Lower leg skin (tissue), 4 donors: Measurements from ENCODE around the gene FCSK. TPM values are rescaled to one million over a fixed set of nuclear protein-coding genes. Genes with fewer than 3 reads are reported as not detected.
A peak's percentile ranks its signal among the peaks of the same experiment; 100 is the strongest.
"Not testable (repeated sequence)": the region's sequence is repeated elsewhere in the genome, so short reads cannot be mapped to it uniquely, and the experiment has no call there.

Experiments
- DNase-seq, 2 donors: peaks; one replicate each; pipeline ENCODE4 v3.0.0-alpha.2; 2019; ENCODE audit warnings: low spot score in 2 of 2
- H3K4me3 ChIP-seq: fragments of 200-600 bp; sonication (generic); 2 replicates; pipeline ENCODE4 v1.5.1; 2017; ENCODE audit warnings: mild to moderate bottlenecking, low read depth; ENCODE audit not compliant: poor library complexity, severe bottlenecking
- CTCF ChIP-seq, 3 donors: fragments of 450-650 bp; IDR thresholded peaks; one replicate each; pipeline ENCODE4 v1.5.1; 2016; ENCODE audit warnings: antibody characterized with exemption in 3 of 3, mild to moderate bottlenecking in 3 of 3, moderate library complexity in 2 of 3
- POLR2A ChIP-seq, 2 donors: fragments of 450-650 bp; IDR thresholded peaks; one replicate each; pipeline ENCODE4 v1.6.1; 2016 to 2017; ENCODE audit warnings: antibody characterized with exemption in 2 of 2, mild to moderate bottlenecking in 1 of 2, moderate library complexity in 1 of 2
- WGBS, 2 donors: methylation state at CpG; one replicate each; pipeline ENCODE4 v1.1.5; 2018; 5-methylcytosine and 5-hydroxymethylcytosine counted together
- intact Hi-C: fragments of 100-400 bp; cut with DNase I; formaldehyde crosslinking; loops from one replicate; pipeline ENCODE4 v1.15.0; 2023; ENCODE audit warnings: low total_unique reads
- total RNA-seq, 4 donors: library from RNA; depleted of rRNA; stranded (reverse); fragments of >200 nt; gene quantifications; one replicate each; pipeline ENCODE4 v1.1.0, GENCODE V29; 2016

The FCSK gene
- 10 to 100 TPM; 17.9 to 31.7 (median 23.4) TPM for total RNA-seq

- H3K4me3 ChIP-seq, result peak within 1 kb of the TSS; percentile 92
- intact Hi-C loops, result no loop called here
- TF ChIP-seq CTCF (IDR thresholded peaks at IDR 0.05), result no peak
- no peak for TF ChIP-seq POLR2A (IDR thresholded peaks at IDR 0.05)
- no peak for DNase-seq
- 1% methylated on average over 36 to 40 of the region's 67 CpGs for WGBS, 2 donors
Observed at GRCh38 chr16:70454222-70455034, at the start of gene FCSK. Gene FCSK, plus strand, starts transcription at chr16:70454595. Its CDS starts 8,596 bp downstream, at chr16:70463191.

GRCh38 chr16:70406104-70406503 is 48.3 kb upstream of the FCSK start:
- H3K4me3 ChIP-seq, intact Hi-C loops, DNase-seq: not testable (repeated sequence)
- WGBS, 2 donors, result 87 to 94% methylated on average over 5 of the region's 5 CpGs

GRCh38 chr16:70407811-70408274 is 46.6 kb upstream of the FCSK start:
- intact Hi-C loops, result no loop called here
- no peak overlapping the region for H3K4me3 ChIP-seq
- DNase-seq, result no peak
- 73 to 74% methylated on average over 10 of the region's 10 CpGs for WGBS, 2 donors
- TF ChIP-seq POLR2A (IDR thresholded peaks at IDR 0.05), result no peak
- no peak for TF ChIP-seq CTCF (IDR thresholded peaks at IDR 0.05)

DNA sequence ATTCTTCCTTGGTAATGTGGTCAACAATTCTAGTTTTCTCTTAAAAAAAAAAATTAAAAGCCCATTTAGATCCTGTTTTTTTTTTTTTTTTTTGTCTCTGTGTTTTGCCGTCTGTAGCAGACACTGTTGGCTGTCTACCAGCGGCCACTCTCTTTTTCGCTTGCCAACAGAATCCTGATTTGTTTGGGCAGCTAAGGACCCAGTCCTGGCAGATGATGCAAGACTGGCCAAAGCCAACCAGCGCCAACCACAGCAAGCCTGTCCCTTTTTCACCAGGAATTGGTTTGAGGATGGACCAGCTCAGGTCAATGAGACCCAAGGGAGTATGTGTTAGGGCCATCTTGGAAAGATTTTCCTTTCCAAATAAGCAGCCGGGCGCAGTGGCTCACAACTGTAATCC is 43.7 kb upstream of the FCSK start:
- no peak for DNase-seq
- TF ChIP-seq CTCF (IDR thresholded peaks at IDR 0.05) (no peak), POLR2A (IDR thresholded peaks at IDR 0.05) (no peak)
- intact Hi-C loops, result no loop called here
- 82 to 85% methylated on average over 6 of the region's 6 CpGs for WGBS, 2 donors
- H3K4me3 ChIP-seq, result no peak overlapping the region

DNA sequence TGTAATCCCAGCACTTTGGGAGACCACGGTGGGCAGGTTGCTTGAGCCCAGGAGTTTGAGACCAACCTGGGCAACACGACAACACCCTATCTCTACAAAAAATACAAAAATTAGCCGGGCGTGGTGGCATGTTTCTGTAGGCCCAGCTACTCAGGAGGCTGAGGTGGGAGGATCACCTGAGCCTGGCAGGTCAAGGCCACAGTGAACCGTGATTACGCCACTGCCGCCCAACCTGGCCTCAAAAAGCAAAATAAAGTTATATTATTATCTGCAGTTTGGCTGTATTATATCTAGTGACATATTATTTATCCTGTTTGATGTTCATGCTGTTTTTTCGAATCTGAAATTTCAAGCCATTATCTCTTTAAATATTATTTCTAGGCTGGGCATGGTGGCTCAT is 42.0 kb upstream of the FCSK start:
- no peak overlapping the region for H3K4me3 ChIP-seq
- 96 to 97% methylated on average over 8 of the region's 8 CpGs for WGBS, 2 donors
- no peak for DNase-seq
- TF ChIP-seq POLR2A (IDR thresholded peaks at IDR 0.05) (no peak), CTCF (IDR thresholded peaks at IDR 0.05) (no peak)
- intact Hi-C loops, result no loop called here

DNA sequence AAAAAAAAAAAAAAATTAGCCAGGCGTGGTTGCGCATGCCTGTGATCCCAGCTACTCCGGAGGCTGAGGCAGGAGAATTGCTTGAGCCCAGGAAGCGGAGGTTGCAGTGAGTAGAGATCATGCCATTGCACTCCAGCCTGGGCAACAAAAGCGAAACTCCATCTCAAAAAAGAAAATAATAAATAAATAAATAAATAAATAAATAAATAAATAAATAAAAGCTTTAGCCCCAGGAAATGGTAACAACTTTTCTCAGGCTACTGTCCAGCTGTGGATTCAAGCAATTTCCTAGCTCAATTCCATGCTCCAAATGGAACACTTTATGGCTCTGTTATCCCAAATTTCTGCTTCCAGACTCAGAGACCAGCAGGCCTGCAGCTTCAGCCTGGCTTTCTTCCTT is 40.8 kb upstream of the FCSK start:
- DNase-seq, intact Hi-C loops, H3K4me3 ChIP-seq: not testable (repeated sequence)
- WGBS, 2 donors, result 95 to 96% methylated on average over 5 of the region's 5 CpGs
